Naive thymus-derived CD4-positive, alpha-beta T cell (primary cell): Measurements from ENCODE around the gene ZNF12. TPM values are rescaled to one million over a fixed set of nuclear protein-coding genes. Genes with fewer than 3 reads are reported as not detected.
A peak's percentile ranks its signal among the peaks of the same experiment; 100 is the strongest.
"Not testable (repeated sequence)": the region's sequence is repeated elsewhere in the genome, so short reads cannot be mapped to it uniquely, and the experiment has no call there.

Experiments used
- ATAC-seq: fragments of 150-1000 bp; cut with Tn5 transposase; 2 replicates; pipeline ENCODE4 v1.10.0; 2021; ENCODE audit warnings: mild to moderate bottlenecking, moderate library complexity
- CTCF ChIA-PET: fragments of 350-600 bp; sonication (Branson Sonifier 250); formaldehyde crosslinking; loops from one replicate; lab custom pipeline; 2021; ENCODE audit warnings: antibody characterized with exemption; lab: Charles Lee
- POLR2A ChIA-PET: fragments of 350-600 bp; sonication (Branson Sonifier 250); formaldehyde crosslinking; loops from one replicate; lab custom pipeline; 2021; ENCODE audit warnings: antibody characterized with exemption, inconsistent platforms; lab: Charles Lee
- DNase-seq, 9 donors: peaks; one replicate each; pipeline versions ENCODE4 v3.0.0 to v3.0.0-alpha.2; 2020 to 2022; ENCODE audit warnings: mixed read lengths in 1 of 9
- H3K27ac ChIP-seq: one replicate; pipeline ENCODE4 v1.7.0; 2013; ENCODE audit warnings: mild to moderate bottlenecking, low read depth, low read length, moderate library complexity
- H3K27me3 ChIP-seq, 2 donors: one replicate each; pipeline ENCODE4 v1.7.0; 2013; ENCODE audit warnings: low read length in 2 of 2, mild to moderate bottlenecking in 2 of 2, moderate library complexity in 2 of 2; ENCODE audit not compliant: control insufficient read depth in 2 of 2, insufficient read depth in 2 of 2
- H3K36me3 ChIP-seq, 3 experiments: 1 replicate in 2 of 3; 2 replicates in 1 of 3; pipeline ENCODE4 v1.7.0; 2013; ENCODE audit warnings: low read length in 3 of 3, mild to moderate bottlenecking in 3 of 3, moderate library complexity in 1 of 3; ENCODE audit not compliant: insufficient read depth in 3 of 3, control insufficient read depth in 2 of 3
- H3K4me1 ChIP-seq, 2 donors: one replicate each; pipeline ENCODE4 v1.7.0; 2013; ENCODE audit warnings: low read length in 2 of 2, mild to moderate bottlenecking in 2 of 2, moderate library complexity in 1 of 2; ENCODE audit not compliant: control insufficient read depth in 2 of 2, insufficient read depth in 2 of 2
- H3K4me3 ChIP-seq: 2 replicates; pipeline ENCODE4 v1.7.0; 2013; ENCODE audit warnings: mild to moderate bottlenecking, low read length
- H3K9me3 ChIP-seq, 3 experiments: 1 replicate in 2 of 3; 2 replicates in 1 of 3; pipeline ENCODE4 v1.7.0; 2013; ENCODE audit warnings: low read length in 3 of 3; ENCODE audit not compliant: control insufficient read depth in 2 of 3
- H3K27ac Mint-ChIP-seq, 9 donors: one replicate each; pipeline ENCODE4 v1.8.0; 2020 to 2022; ENCODE audit warnings: mixed read lengths in 9 of 9, mild to moderate bottlenecking in 8 of 9, moderate library complexity in 5 of 9, inconsistent platforms in 2 of 9
- H3K27me3 Mint-ChIP-seq, 5 donors: one replicate each; pipeline ENCODE4 v1.8.0; 2021 to 2022; ENCODE audit warnings: mixed read lengths in 5 of 5, mild to moderate bottlenecking in 1 of 5
- H3K36me3 Mint-ChIP-seq, 5 donors: one replicate each; pipeline ENCODE4 v1.8.0; 2020 to 2022; ENCODE audit warnings: mixed read lengths in 5 of 5, mild to moderate bottlenecking in 3 of 5, inconsistent platforms in 1 of 5
- H3K4me1 Mint-ChIP-seq, 7 donors: one replicate each; pipeline ENCODE4 v1.8.0; 2020 to 2022; ENCODE audit warnings: mixed read lengths in 7 of 7, mild to moderate bottlenecking in 3 of 7, inconsistent platforms in 1 of 7
- H3K4me3 Mint-ChIP-seq, 10 donors: one replicate each; pipeline ENCODE4 v1.8.0; 2020 to 2022; ENCODE audit warnings: mild to moderate bottlenecking in 10 of 10, mixed read lengths in 10 of 10, moderate library complexity in 6 of 10, inconsistent platforms in 2 of 10
- H3K9me3 Mint-ChIP-seq, 11 donors: one replicate each; pipeline ENCODE4 v1.8.0; 2020 to 2022; ENCODE audit warnings: mixed read lengths in 11 of 11, mild to moderate bottlenecking in 4 of 11, inconsistent platforms in 1 of 11, moderate library complexity in 1 of 11
- intact Hi-C, 2 donors: fragments of 100-400 bp; cut with micrococcal nuclease; formaldehyde crosslinking; loops; one replicate each; pipeline ENCODE4 v1.15.1; 2023
- polyA plus RNA-seq, 2 donors: library from polyadenylated mRNA; unstranded; fragments of 300-500 nt; fragmentation: Illumina TruSeq; gene quantifications; one replicate each; pipeline ENCODE4 v1.2.3, GENCODE V29; 2021
- total RNA-seq, 6 experiments: library from RNA in 5 of 6; stranded (reverse) in 5 of 6; gene quantifications; 1 replicate in 5 of 6; 2 replicates in 1 of 6; pipeline ENCODE4 v1.2.3 and lab custom pipeline; 2021 to 2026

ZNF12 gene
- total and polyA plus RNA-seq, 7 experiments from 2014 or later = 25.2 to 58.1 (median 29.3) TPM

- no peak overlapping the region for H3K4me3 Mint-ChIP-seq
- ChIA-PET POLR2A (no interaction called here), CTCF (no interaction called here)
- Histone ChIP-seq H3K27ac (no peak overlapping the region), H3K9me3 (peaks cover 10 to 81% (median 35%) of the 10 kb centered on the region in 3 experiments), H3K36me3 (no peaks in the 10 kb centered on the region), H3K4me3 (peak overlapping the region; percentile 28), H3K4me1 (no peaks in the 10 kb centered on the region), H3K27me3 (no peaks in the 10 kb centered on the region)
- ATAC-seq = no peak
- H3K27me3 Mint-ChIP-seq = no peaks in the 10 kb centered on the region
- no peaks in the 10 kb centered on the region for H3K4me1 Mint-ChIP-seq
- no peak overlapping the region for H3K27ac Mint-ChIP-seq
- DNase-seq = no peak
- peaks cover 12 to 35% (median 31%) of the 10 kb centered on the region in 5 donors for H3K36me3 Mint-ChIP-seq
- peaks cover 0 to 84% (median 56%) of the 10 kb centered on the region in 11 donors for H3K9me3 Mint-ChIP-seq
- intact Hi-C loops = no loop called here
These were observed 30.8 kb downstream of the ZNF12 start for GRCh38 chr7:6675807-6676405.

DNA sequence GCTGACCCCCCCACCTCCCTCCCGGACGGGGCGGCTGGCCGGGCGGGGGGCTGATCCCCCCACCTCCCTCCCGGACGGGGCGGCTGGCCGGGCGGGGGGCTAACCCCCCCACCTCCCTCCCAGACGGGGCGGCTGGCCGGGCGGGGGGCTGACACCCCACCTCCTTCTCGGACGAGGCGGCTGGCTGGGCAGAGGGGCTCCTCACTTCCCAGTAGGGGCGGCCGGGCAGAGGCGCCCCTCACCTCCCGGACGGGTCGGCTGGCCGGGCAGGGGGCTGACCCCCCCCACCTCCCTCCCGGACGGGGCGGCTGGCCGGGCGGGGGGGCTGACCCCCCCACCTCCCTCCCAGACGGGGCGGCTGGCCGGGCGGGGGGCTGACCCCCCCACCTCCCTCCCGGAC, 35.9 kb downstream of the ZNF12 start:
- H3K4me1 ChIP-seq, H3K36me3 ChIP-seq, CTCF ChIA-PET, intact Hi-C loops, H3K4me3 Mint-ChIP-seq, H3K27me3 ChIP-seq, H3K4me3 ChIP-seq, H3K4me1 Mint-ChIP-seq, DNase-seq, ATAC-seq, POLR2A ChIA-PET, H3K27ac ChIP-seq, H3K27ac Mint-ChIP-seq, H3K27me3 Mint-ChIP-seq: not testable (repeated sequence)
- H3K9me3 ChIP-seq = peaks cover 6 to 40% (median 18%) of the 10 kb centered on the region in 3 experiments
- H3K9me3 Mint-ChIP-seq = peaks cover 14 to 68% (median 46%) of the 10 kb centered on the region in 11 donors
- H3K36me3 Mint-ChIP-seq = peaks cover 25 to 49% (median 30%) of the 10 kb centered on the region in 5 donors

DNA sequence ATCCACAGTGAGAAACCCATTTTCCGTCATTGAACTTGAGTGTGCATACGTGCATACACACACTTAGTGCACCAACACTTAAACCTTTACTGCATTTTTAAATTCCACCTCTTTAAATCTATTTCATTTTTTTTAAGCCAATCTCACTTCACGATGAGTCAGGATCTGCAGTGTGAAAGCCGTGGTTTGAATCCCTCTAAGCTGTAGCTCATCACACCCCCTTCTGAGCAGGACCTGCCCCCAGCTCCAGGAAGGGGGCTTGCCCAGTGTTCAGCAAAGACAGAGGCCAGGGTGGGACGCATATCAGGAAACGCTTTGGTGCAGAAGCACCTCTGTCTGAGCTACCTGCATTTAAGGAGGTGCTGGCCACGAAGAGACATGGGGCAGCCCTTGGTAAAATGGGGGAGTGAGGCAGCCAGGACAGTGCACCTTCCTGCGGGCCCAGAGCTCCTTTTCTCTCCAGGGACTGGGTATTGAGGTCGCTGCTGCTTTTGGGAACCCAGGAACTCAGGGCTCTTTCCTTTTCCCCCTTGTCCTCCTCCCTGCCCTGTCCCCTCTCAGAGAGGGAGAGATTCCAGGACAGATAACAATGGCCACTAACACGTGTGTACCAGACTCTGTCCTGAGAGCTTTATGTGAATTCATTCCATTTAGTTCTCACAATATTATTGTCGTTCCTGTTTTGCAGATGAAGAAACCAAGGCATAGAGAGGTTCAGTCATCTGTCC, 48.0 kb downstream of the ZNF12 start:
- no peak for DNase-seq
- Histone ChIP-seq H3K27me3 (no peaks in the 10 kb centered on the region), H3K4me3 (no peak overlapping the region), H3K36me3 (peaks cover 0 to 14% (median 0%) of the 10 kb centered on the region in 3 experiments), H3K9me3 (no peaks in the 10 kb centered on the region), H3K27ac (no peak overlapping the region), H3K4me1 (no peaks in the 10 kb centered on the region)
- H3K9me3 Mint-ChIP-seq = peaks cover 0 to 5% (median 0%) of the 10 kb centered on the region in 11 donors
- peaks cover 0 to 17% (median 11%) of the 10 kb centered on the region in 7 donors for H3K4me1 Mint-ChIP-seq
- peak overlapping the region in 2 of 9 donors; percentile 55 to 61 for H3K27ac Mint-ChIP-seq
- ATAC-seq = no peak
- CTCF ChIA-PET = interaction anchor here (0.8 kb wide), 1 partner anchor 10 kb away, joined by 3 read pairs; no protein-coding TSS in a partner anchor
- POLR2A ChIA-PET = interaction anchor here (0.9 kb wide), 1 partner anchor 44 kb away, joined by 4 read pairs; no protein-coding TSS in a partner anchor
- no peak overlapping the region for H3K4me3 Mint-ChIP-seq
- intact Hi-C loops = no loop called here
- H3K27me3 Mint-ChIP-seq = peaks cover 0 to 18% (median 0%) of the 10 kb centered on the region in 5 donors
- H3K36me3 Mint-ChIP-seq = peaks cover 0 to 16% (median 10%) of the 10 kb centered on the region in 5 donors

- no peak overlapping the region for H3K27ac Mint-ChIP-seq
- intact Hi-C loops = no loop called here
- peaks cover 0 to 4% (median 0%) of the 10 kb centered on the region in 5 donors for H3K27me3 Mint-ChIP-seq
- ATAC-seq = no peak
- H3K4me3 Mint-ChIP-seq = no peak overlapping the region
- peaks cover 0 to 7% (median 0%) of the 10 kb centered on the region in 11 donors for H3K9me3 Mint-ChIP-seq
- Histone ChIP-seq H3K27me3 (no peaks in the 10 kb centered on the region), H3K9me3 (peaks cover 0 to 5% (median 0%) of the 10 kb centered on the region in 3 experiments), H3K4me3 (no peak overlapping the region), H3K4me1 (no peaks in the 10 kb centered on the region), H3K36me3 (peaks cover 0 to 27% (median 6%) of the 10 kb centered on the region in 3 experiments), H3K27ac (no peak overlapping the region)
- ChIA-PET POLR2A (no interaction called here), CTCF (no interaction called here)
- no peak for DNase-seq
- peaks cover 0 to 14% (median 11%) of the 10 kb centered on the region in 7 donors for H3K4me1 Mint-ChIP-seq
- peaks cover 0 to 19% (median 17%) of the 10 kb centered on the region in 5 donors for H3K36me3 Mint-ChIP-seq
These were observed 50.3 kb downstream of the ZNF12 start for GRCh38 chr7:6656413-6656812.

DNA sequence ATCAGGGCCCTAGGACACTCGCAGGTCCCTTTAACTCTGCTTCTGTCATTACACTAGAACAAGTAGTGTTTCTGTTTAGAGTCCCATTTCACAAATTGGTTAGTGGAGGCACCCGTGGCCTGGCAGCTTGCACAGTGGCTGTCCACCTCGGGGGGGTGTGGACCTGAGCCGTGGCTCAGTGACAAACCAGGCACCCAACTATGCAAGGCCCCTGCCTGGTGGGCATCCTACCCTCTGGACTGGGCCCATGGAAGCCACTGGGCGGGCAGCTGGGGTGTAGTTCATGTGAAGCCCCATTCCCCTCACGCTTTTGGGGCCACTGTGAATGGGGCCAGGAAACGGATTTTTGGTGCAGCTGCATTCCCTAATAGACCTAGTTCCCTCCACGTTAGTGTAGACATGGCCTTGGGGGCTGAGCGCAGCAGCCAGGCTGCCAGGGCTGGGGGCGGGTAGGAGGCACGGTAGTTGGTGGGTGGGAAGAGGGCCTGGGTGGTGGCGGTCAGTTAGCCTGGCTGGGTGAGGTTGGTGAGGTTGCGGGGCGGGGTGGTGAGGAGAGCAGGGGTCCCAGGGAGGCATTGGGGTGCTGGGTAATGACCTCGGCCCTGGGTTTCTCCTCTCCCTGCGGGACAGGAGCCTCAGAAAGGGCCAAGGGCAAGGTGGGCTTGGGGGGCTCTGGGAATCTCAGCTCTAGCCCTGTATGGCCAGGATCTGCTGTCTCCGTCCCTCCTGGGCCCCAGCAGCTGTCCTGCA, 50.9 kb downstream of the ZNF12 start:
- Histone ChIP-seq H3K27ac (no peak overlapping the region), H3K4me1 (no peaks in the 10 kb centered on the region), H3K27me3 (no peaks in the 10 kb centered on the region), H3K9me3 (peaks cover 0 to 5% (median 2%) of the 10 kb centered on the region in 3 experiments), H3K4me3 (no peak overlapping the region), H3K36me3 (peaks cover 0 to 33% (median 6%) of the 10 kb centered on the region in 3 experiments)
- intact Hi-C loops = no loop called here
- peaks cover 0 to 14% (median 8%) of the 10 kb centered on the region in 7 donors for H3K4me1 Mint-ChIP-seq
- no peak overlapping the region for H3K4me3 Mint-ChIP-seq
- no peaks in the 10 kb centered on the region for H3K27me3 Mint-ChIP-seq
- H3K36me3 Mint-ChIP-seq = peaks cover under 1 to 23% (median 21%) of the 10 kb centered on the region in 5 donors
- ChIA-PET CTCF (no interaction called here), POLR2A (no interaction called here)
- no peak overlapping the region for H3K27ac Mint-ChIP-seq
- ATAC-seq = no peak
- DNase-seq = no peak
- peaks cover 0 to 12% (median 3%) of the 10 kb centered on the region in 11 donors for H3K9me3 Mint-ChIP-seq

GRCh38 chr7:6654842-6655610, 51.7 kb downstream of the ZNF12 start:
- no peak overlapping the region for H3K4me3 Mint-ChIP-seq
- peaks cover 8 to 31% (median 29%) of the 10 kb centered on the region in 5 donors for H3K36me3 Mint-ChIP-seq
- peaks cover 0 to 41% (median 6%) of the 10 kb centered on the region in 3 experiments for H3K36me3 ChIP-seq
- intact Hi-C loops = no loop called here
- no peak overlapping the region for H3K4me3 ChIP-seq
- H3K9me3 Mint-ChIP-seq = peaks cover 0 to 13% (median 6%) of the 10 kb centered on the region in 11 donors
- ATAC-seq = no peak
- H3K27me3 Mint-ChIP-seq = no peaks in the 10 kb centered on the region
- DNase-seq = no peak
- H3K27ac Mint-ChIP-seq = no peak overlapping the region
- ChIA-PET CTCF (no interaction called here), POLR2A (no interaction called here)
- H3K9me3 ChIP-seq = peaks cover 0 to 10% (median 5%) of the 10 kb centered on the region in 3 experiments
- no peak overlapping the region for H3K27ac ChIP-seq
- H3K4me1 Mint-ChIP-seq = peaks cover 0 to 14% (median 8%) of the 10 kb centered on the region in 7 donors
- no peaks in the 10 kb centered on the region for H3K27me3 ChIP-seq
- no peaks in the 10 kb centered on the region for H3K4me1 ChIP-seq
